22Rv1 (cell line): ENCODE measurements around the gene VWA8.

ENCODE experiments used
- H3K27ac ChIP-seq: fragments of 450-650 bp; 2 replicates; pipeline ENCODE4 v1.5.1; 2017
- CTCF ChIP-seq: fragments of 450-650 bp; IDR thresholded peaks from 2 replicates; pipeline ENCODE4 v1.5.1; 2017; ENCODE audit warnings: mild to moderate bottlenecking
- ZFX ChIP-seq: fragments of 450-650 bp; IDR thresholded peaks from 2 replicates; pipeline ENCODE4 v1.6.1; 2017; ENCODE audit warnings: antibody characterized with exemption, borderline replicate concordance

VWA8 gene

DNA sequence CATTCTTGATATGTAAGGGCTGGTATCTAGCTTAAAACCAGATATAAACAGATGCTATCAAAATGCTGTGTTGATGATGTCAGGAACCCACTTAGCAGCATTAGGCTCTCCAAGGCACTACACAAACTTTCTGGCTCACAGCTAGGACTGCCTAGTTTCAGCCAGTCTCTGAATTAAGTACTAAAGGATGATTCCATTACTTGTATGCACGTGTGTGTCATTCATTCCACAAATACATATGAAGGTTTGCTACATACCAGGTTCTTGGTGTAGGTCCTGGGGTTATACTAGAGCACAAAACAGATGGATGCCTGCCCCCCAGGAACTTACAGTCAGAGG lies 352.1 kb downstream of the VWA8 start:
- H3K27ac ChIP-seq: no peak overlapping the region
- TF ChIP-seq CTCF (no peak), ZFX (no peak)

DNA sequence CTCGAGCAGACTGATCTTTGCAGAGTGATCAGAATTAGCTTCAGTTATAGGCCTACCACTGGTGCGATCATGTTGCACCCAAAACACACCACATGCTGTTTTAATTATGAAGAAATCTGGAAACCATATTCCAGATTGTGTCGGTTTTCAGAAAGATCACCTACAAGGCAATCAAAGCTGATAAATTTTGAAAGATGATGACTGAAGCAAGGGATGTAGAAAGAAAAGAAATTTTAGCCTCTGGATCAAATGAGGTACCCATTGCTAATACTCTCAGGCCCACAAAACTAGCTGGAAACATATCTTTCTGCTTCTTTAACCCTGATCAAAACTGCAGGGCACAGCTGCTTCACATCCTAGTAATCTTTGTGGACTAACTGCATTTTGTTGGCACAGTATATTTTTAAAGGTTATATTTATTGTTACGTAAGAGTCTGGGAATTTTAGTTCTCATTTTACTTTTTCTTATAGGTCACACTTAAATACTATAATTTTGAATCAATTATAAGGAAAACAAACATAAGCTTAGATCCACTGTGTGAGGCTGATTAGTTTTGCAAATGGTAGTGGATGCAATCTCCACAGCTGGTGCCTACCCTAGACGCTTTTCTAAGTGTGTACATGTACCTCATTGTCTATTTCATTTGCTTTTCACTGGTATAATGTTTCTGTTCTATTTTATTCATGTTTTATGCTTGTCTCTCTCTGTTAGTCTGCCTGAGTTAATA lies 352.6 kb downstream of the VWA8 start:
- TF ChIP-seq CTCF: no peak
- no peak for TF ChIP-seq ZFX
- no peak overlapping the region for H3K27ac ChIP-seq

- TF ChIP-seq ZFX (no peak), CTCF (no peak)
- no peak overlapping the region for H3K27ac ChIP-seq
Measured at GRCh38 chr13:41606646-41607045, 354.3 kb downstream of the VWA8 start.

DNA sequence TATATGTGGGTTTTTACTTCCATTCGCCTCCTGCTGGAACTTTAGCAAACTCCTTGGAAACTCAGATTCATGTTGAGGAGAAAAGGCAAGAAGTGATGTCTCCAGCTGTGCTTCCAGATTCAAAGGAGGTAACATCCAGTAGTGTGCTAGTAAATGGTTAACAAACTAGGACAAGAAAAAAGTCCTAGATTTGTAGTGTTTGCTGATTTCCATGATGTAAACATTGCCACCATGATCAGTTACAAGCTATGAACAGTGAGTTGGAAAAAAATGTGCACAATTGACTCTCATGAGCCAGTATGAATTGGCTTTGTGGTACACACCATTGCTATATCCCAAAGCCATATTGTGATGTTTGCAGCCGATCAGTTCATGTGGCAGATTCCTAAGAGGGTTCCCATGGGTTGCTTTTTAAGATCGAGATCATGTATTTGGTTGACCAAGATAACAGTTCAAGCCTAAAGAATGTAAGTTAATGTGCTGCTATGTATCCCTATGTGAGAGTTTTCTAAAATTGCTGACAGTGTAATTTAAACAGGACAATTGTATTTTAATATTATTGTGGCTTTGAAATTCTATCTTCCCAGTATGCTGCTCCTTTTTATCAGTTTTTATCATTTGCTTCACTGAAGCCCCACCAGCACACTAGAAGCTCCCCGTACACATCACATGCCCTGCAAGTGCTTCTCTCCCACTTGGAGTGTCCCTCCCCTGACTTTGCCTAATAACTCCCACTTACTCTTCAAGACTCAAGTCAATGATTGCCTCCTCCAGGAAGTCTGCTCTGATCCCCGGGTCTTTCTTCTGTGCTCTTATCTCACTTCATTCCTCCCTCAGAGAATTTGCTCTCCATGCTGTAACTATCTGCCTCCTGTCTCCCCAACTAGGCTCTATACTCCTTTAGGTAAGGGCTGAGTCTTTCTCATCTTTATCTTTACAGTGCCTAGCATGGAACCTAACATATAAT lies 355.3 kb downstream of the VWA8 start:
- TF ChIP-seq ZFX (no peak), CTCF (no peak)
- H3K27ac ChIP-seq: no peak overlapping the region

- TF ChIP-seq ZFX (no peak), CTCF (no peak)
- no peak overlapping the region for H3K27ac ChIP-seq
Measured at GRCh38 chr13:41603917-41604316, 357.0 kb downstream of the VWA8 start.

GRCh38 chr13:41601718-41602445 lies 359.0 kb downstream of the VWA8 start:
- no peak overlapping the region for H3K27ac ChIP-seq
- TF ChIP-seq ZFX (no peak), CTCF (no peak)
